NCI-H2081 (cell line): ENCODE results near the gene C3orf70.
"Not testable (repeated sequence)": the region's sequence is repeated elsewhere in the genome, so short reads cannot be mapped to it uniquely, and the experiment has no call there.

Experiments used
- DNase-seq, 2 experiments: peaks; one replicate each; lab custom pipeline; 2025; lab: John Stamatoyannopoulos, UW

C3orf70 gene

DNA sequence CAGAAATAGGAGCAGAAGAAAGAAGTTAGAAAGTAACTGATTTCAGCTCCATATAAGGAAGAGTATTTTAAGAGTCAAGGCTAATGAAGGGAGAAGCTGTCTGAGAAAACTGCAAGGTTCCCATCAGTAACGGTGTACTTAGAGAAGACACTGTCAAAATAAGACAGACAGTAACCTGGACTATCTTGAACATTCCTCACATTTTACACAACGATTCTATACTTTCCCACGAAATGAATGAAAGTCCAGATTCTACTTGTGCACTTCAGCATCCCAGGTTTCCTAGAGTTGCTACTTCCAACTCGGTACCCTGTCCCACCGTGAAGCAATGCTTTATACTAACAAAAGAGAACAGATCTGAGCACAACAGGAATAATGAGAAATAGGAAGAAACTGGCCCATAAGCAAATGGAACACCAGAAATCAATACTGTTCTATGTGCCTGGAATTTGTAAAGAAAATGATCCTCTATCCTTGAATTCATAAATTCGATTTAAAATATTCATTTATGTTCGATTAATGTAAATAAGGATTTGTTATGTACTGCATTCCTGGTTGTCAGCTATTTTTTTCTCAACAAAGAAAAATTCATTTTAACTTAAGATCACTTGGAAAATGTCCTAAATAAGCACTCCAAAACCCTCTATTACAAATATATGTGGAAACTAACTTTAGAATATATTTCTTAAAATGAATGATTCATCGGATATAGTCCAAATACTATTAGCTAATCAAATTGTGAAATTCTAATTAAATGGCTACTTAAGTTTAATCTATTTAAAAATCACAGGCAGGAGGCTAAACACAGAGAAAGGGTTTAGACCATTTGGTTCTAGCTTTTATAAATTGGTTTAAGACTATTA lies 1.5 kb downstream of the C3orf70 start:
- DNase-seq: no peak

GRCh38 chr3:185150561-185150960 lies 2.3 kb downstream of the C3orf70 start:
- no peak for DNase-seq

- DNase-seq: no peak
Measured at GRCh38 chr3:185149591-185149990, 3.3 kb downstream of the C3orf70 start.

DNA sequence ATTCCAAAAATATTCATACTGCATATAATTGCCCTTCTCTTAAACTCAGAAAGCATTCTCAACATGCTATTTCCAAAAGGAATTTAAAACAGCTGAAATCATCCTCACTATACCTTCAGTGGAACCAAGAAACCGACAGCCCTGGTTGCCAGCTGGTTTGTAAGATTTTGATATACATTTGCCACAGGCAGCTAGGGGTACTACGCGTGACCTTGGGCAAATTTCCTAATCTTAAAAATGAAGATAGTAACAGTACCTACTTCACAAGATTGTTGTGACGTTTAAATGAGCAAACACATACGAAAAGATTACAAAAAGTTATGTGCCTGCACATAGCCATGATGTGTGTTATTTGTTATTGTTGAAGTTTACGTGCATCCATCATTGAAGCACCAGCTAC lies 7.3 kb downstream of the C3orf70 start:
- DNase-seq: no peak

GRCh38 chr3:185144784-185145183 lies 8.1 kb downstream of the C3orf70 start:
- no peak for DNase-seq

- DNase-seq: no peak
Measured at GRCh38 chr3:185137821-185138220, 15.0 kb downstream of the C3orf70 start.

GRCh38 chr3:185134509-185134908 lies 18.4 kb downstream of the C3orf70 start:
- DNase-seq: no peak

- DNase-seq: no peak
Measured at GRCh38 chr3:185131602-185132256, 21.1 kb downstream of the C3orf70 start.

- DNase-seq: no peak
Measured at GRCh38 chr3:185129083-185129482, 23.8 kb downstream of the C3orf70 start.

DNA sequence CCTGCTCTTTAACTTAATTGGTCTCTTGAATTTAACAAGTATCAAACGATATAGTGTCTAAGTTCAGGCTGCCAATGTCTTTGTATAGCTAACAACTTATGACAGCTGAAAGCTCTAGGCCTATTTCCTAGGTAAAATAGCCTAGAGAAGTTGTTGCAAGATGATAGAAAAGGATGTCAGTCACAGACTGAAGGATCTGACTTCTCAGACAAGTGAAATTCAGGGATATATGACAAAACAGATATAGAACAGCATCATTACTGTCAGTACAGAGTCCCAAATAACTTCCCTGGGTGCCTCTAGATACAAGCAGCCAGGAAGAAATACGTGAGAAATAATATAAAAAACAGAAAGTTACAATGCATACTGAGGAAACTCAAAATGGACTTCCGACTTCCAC lies 26.7 kb downstream of the C3orf70 start:
- DNase-seq: no peak

- DNase-seq: no peak
Measured at GRCh38 chr3:185120126-185120525, 32.7 kb downstream of the C3orf70 start.

DNA sequence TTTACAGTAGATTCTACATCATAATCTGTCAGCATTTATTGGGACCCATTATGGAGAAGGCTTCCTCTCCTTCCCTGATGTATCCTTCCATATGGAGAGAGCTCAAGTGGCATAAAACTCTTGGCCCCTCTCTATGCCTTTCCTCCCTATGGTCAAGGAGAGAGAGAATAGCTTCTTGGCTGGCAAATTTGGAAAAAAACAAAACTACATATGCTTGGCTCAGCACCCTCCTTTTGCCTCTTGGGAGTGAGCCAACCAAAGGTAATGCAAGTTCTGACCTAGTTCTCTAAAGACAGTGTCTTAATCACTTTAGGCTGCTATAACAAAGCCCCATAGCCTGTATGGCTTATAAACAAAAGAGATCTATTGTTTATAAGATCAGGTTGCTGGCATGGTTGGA lies 37.5 kb downstream of the C3orf70 start:
- DNase-seq: no peak

DNA sequence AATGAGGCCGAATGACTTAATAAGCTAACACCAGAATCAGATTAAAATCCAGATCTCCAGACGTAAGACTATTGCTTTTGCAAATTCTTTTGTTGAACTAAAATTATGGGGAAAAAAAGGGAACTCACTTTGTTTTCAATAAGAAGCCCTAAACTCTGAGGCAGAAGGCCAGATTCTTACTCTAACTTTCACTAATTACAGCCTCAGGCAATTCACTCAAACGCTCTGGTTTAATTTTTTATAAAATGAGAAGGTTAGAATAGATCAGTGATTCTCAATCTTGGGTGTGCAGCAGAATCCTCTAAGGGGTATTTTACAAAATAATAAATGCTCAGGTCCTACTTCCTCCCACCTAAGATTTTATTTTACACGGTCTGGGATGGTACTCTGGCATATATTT lies 38.1 kb downstream of the C3orf70 start:
- no peak for DNase-seq

GRCh38 chr3:185112186-185112585 lies 40.7 kb downstream of the C3orf70 start:
- no peak for DNase-seq

DNA sequence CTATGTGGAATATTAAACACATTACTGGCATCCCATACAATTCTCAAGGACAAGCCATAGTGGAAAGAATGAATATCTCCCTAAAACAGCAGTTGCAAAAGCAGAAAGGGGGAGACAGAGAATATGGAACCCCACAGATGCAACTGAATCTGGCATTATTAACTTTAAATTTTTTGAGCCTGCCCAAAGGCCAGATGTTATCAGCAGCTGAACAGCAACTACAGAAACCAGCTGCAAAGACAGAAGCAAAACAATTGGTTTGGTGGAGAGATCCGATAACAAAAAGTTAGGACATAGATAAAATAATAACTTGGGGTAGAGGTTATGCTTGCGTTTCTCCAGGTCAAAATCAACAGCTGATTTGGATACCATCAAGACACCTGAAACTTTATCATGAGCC lies 43.8 kb downstream of the C3orf70 start:
- not testable (repeated sequence) for DNase-seq

DNA sequence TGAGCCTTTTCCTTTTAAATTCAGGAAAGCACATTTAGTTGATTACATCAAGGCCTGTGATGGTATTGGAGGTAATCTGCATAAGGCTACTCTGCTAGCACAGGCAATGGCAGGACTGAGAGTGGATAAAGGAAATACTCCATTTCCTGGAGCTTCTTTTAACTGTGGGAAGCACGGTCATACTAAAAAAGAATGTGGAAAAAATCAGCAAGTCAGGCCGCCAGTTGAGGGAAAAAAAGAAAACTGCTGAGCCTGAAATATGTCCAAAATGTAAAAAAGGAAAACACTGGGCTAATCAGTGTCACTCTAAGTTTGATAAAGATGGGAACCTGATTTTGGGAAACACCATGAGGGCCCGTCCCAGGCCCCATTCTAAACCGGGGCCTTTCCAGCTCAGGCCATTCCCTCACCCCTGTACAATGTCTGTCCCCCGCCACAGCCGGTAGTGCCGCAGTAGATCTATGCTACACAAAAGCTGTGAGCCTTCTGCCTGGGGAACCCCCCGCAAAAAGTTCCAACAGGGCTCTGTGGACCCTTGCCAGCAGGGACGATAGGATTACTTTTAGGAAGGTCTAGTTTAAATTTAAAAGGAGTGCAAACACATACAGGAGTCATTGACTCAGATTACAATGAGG lies 46.5 kb downstream of the C3orf70 start:
- not testable (repeated sequence) for DNase-seq

- DNase-seq: no peak
Measured at GRCh38 chr3:185103359-185104127, 49.3 kb downstream of the C3orf70 start.

DNA sequence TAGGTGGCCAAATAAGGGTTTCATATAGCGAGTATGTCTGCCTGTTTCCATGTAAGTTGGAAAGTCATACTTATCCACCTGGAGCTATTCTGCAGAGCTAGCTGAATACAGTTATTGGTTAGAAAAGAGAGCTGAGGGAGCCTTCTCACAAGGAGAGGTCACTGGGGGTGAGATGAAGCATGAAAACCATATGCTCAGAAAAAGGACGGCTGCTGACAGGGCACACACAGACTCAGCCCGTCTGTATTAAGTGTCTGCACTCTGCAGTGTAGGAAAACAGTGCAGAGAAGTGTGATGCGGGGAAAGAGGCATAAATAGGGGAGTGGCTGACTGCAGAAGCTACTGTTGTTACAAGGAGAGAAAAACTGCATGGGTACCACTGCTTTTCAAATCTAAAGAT lies 58.2 kb downstream of the C3orf70 start:
- no peak for DNase-seq

DNA sequence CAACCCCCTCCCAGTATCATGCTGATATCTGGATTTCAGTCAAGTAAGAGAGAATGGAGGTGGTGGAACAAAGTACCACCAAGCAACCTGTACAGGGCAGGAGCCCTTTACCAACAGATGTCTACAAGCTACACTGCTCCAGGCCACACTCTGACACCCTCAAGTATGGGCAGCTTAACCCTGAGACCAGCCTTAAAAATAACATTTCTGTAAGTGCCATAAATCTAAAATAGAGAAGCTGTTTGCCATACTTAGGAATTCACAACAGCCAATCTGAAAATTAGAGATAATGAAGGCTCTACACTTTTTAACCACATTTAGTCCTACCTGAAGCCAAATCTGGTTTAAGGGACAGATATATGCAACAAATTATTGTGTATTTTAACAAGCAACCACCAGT lies 59.7 kb downstream of the C3orf70 start:
- no peak for DNase-seq

DNA sequence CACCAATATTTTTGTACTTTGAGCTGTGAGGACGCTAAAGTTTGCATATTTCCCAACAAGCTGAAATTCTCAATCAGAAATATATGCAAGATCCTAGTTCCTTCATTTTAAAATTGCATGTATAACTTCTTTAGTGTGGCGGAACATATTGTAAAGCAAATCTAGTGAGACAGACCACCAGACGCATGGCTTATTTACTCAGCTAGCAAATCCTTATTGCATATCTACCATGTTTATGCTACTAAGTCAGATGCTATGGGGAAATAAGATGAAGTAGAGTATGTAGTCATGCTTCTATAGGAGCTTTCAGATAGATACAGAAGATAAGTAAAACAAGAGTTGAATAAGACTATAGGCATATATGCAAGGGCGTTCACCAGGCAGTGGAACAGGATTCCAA lies 62.0 kb downstream of the C3orf70 start:
- DNase-seq: no peak

- no peak for DNase-seq
Measured at GRCh38 chr3:185089751-185090150, 63.1 kb downstream of the C3orf70 start.

DNA sequence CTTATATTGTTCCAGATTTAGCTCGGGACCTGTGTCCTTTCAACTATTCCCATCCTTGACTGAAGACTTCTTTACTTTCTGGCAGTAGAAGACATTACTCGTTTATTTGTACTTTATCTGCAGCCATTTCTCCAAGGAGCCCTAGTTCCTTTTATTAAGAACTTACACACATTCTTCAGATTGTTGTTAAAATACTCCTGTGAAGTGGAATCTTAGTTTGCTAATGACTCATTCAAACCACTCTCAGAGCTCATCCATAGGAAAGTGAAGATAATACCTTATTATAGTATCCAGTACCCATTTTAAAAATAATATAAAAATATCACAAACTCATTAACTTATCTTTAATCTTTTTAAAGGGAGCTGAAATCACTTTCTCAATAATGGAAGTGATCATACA lies 63.5 kb downstream of the C3orf70 start:
- no peak for DNase-seq
